HG02798 (cell line): ENCODE data around the gene AP1AR.
"Not testable (repeated sequence)": the region's sequence is repeated elsewhere in the genome, so short reads cannot be mapped to it uniquely, and the experiment has no call there.

Experiments used
- ATAC-seq: cut with Tn5 transposase; IDR thresholded peaks from one replicate; pipeline ENCODE4 v1.9.1; 2021; ENCODE audit warnings: mild to moderate bottlenecking; ENCODE audit not compliant: unreplicated experiment, poor library complexity

The AP1AR gene, protein sequence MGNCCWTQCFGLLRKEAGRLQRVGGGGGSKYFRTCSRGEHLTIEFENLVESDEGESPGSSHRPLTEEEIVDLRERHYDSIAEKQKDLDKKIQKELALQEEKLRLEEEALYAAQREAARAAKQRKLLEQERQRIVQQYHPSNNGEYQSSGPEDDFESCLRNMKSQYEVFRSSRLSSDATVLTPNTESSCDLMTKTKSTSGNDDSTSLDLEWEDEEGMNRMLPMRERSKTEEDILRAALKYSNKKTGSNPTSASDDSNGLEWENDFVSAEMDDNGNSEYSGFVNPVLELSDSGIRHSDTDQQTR

DNA sequence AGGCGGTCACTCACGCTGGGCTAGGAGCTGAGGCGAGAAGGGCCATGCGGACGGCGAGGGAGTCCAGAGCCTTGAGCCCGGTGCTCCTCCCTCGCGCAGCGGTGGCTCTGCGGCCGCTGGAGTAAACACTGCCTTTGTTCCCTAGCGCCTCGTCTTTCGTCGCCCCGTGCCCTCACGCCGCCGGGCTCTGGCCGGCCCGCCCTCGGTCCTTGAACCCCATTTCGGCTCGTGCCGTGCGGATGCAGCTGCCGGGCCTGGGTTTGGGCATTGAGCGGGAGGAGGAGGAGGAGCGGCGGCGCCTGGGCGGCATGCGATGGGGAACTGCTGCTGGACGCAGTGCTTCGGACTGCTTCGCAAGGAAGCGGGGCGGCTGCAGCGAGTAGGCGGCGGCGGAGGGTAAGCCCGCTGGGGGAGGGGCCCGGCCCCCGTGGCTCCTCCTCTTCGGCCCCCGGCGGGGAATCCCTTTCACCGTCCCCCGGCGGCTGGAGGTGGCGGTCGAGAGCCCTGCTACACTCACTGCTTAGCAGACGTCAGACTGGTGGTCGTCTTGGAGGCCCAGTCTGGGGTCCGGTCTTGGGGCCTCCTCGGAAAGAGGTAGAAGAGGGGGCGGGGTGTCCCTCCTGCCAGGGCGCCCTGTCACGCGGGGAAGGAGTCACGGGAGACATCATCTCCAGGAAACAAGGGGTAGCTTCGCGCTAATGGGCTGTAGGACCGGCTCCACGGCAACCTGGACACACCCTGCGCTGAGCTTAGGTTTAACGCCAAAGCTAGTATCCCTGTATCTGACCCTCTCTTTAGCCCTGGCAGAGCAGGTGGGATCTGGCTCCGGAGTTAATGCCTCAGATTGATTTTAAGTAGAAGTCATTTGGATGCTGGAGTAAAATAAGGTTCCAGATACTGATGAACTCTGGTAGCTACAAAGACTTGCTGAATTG lies at the start of gene AP1AR:
TSS of gene AP1AR (plus strand) at position 9 of the 935 bp plus-strand sequence. CDS start at position 314, 305 bp downstream.
- ATAC-seq, result peak; percentile 72

DNA sequence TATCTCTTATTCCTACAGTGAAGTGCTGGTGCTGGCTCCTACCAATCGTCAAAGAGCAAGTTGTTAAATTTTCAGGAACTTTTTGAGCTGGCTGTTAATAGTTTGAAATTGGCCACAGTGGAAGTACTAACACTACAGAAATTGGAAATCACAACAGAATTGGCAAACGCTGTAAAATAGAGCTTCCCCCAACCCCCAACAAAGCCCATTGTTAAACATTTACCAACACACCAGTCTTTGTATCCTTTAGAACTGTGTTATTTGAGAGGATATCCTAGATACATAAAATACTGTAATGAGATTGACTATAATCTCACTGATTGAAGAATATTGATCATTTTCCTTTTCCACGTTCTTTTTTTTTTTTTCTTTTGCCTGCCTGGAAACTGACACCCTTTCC lies 49.0 kb upstream of the AP1AR start:
- no peak for ATAC-seq

GRCh38 chr4:112183252-112183651 lies 48.3 kb upstream of the AP1AR start:
- no peak for ATAC-seq

- ATAC-seq, result no peak
Observed at GRCh38 chr4:112184438-112184837, 47.1 kb upstream of the AP1AR start.

- peak; percentile 65 for ATAC-seq
Observed at GRCh38 chr4:112185334-112185733, 46.3 kb upstream of the AP1AR start.

DNA sequence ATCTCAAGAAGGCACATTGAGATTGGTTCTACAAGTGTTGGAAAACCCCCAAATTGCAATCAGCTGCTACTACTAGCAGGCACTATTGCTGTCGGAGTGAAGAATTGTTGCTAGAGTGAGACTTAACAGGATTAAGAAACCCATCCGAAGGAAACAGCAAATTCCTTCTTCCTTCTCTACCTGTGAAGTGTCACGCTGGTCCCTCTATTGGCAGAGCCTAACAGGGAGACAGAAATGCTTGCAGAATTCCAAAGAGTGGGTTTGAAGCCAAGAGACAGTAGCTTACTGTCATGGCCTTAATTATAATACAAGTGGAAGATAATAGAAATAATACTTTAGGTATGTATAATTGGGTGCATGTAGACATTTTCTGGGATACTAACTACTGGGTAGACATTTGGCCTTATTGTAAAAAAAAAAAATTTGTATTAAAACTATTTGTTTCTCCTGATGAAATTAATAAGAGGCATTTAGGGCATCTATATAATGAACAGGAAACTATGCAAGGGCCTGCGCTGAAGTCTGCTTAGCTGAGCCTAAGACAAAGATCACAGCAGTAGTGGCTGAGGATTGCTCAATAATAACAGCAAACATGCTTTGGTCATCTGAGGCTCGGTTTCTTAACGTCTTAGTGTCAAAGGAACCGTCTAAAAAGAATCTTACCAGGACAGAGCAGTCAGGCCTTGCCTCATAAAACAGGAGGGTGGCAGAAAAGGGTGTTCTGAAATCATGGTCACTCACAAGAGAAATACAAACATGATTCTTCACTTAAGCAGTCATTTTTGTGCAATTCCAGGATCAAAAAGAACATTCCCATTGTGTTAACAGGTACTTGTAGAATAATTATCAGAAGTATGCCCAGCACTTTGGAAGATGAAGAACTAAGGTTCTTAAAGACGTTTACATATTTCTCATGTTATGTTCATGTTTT lies 45.6 kb upstream of the AP1AR start:
- ATAC-seq, result no peak

DNA sequence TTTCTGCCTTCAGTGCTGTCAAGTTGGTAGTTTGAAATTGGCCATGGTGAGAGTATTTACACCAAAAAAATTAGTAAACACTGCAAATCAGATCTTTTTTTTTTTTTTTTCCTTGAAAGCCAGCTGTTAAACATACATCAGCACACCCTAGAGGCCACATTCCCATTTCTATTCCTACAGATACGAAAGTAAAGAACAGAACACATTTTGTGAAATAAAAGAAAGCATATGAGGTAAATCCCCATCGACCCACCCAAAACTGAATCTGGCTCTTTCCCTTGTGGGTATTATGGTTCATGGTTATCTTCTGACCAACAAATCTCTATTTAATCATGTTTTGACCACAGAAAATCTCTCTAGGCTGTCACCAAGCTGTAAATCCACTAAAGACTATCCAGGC lies 41.8 kb upstream of the AP1AR start:
- ATAC-seq, result no peak

GRCh38 chr4:112190684-112191083 lies 40.9 kb upstream of the AP1AR start:
- ATAC-seq, result no peak

- ATAC-seq, result no peak
Observed at GRCh38 chr4:112196461-112196860, 35.1 kb upstream of the AP1AR start.

- peak; percentile 9 for ATAC-seq
Observed at GRCh38 chr4:112199041-112199440, 32.5 kb upstream of the AP1AR start.

DNA sequence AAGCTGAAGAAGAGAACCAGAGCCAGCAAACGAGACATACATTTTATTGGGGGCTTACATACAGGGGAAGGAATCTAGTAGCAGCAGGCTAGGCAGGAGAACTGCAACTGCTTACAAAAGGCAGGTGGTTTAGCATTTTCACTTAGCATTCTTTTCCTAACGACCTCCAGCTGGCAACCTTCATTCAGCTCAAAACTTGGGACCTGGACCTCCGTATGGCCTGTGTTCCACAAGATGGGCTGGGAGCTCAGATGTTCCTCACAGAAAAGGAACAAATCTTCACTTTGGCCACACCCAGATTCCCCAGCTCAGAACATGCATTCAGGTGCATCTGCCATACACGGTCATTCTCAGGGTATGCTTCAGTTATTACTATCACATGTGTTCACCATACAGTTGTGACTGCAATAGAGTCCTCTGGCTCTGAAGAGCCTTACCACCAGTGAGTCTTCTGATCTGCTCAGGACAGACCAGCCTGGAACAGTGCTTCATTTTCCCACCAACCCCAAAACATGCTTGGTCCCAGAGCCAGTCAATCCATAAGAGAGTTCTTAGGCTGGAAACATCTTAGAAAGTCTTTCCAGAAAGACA lies 29.6 kb upstream of the AP1AR start:
- peak; percentile 34 for ATAC-seq

DNA sequence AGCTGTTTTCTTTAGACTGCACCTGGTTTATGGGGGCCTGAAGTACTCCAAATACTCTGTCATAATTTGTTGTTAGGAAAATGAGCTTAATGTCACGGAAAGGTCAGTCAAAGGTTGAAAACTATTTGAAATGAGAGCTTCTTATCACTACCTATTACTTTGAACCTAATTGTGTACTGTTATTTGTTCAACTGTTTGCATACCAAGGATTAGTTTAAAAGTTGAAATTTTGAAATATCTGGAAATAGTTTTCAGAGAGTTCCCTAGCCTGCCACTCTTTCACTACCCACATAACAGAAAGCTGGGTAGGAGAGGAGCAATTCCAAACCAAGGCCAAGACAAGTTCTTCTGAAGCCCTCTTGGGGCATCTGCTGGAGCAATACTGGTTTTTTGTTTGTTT lies 28.0 kb upstream of the AP1AR start:
- no peak for ATAC-seq

GRCh38 chr4:112206431-112206830 lies 25.2 kb upstream of the AP1AR start:
- ATAC-seq, result no peak

DNA sequence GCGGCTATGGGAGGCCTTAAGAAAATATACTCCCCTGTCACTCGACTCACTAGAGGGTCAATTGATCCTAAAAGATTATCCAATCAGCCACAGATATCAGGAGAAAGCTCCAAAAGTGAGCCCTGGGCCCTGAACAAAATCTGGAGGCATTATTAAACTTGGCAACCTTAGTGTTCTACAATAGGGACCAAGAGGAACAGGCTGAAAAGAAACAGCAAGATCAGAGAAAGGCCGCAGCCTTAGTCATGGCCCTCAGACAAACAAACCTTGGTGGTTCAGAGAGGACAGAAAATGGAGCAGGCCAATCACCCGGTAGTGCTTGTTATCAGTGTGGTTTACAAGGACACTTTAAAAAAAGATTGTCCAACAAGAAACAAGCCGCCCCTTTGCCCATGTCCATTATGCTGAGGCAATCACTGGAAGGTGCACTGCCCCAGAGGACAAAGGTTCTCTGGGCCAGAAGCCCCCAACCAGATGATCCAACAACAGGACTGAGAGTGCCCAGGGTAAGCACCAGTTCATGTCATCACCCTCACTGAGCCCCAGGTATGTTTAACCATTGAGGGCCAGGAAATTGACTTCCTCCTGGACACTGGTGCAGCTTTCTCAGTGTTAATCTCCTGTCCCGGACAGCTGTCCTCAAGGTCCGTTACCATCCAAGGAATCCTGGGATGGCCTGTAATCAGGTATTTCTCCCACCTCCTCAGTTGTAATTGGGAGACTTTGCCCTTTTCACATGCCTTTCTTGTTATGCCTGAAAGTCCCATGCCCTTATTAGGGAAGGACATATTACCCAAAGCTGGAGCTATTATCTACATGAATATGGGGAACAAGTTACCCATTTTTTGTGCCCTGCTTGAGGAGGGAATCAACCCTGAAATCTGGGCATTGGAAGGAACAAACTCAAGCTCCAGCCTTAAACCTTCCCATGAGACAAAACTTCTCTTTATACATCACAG lies 23.2 kb upstream of the AP1AR start:
- not testable (repeated sequence) for ATAC-seq

DNA sequence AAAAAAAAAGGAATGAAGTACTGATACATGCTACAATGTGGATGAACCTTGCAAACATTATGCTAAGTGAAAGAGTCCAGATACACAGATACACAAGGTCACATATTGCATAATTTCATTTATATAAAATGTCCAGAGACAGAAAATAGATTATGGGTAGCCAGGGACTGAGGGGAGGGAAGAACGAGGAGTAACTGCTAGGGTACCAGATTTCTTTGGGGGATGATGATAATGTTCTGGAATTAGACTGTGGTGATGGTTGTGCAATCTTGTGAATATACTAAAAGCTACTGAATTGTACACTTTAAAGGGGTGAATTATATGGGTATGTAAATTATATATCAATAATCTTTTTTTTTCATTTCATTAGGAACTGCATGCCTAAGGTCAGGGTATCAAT lies 20.8 kb upstream of the AP1AR start:
- ATAC-seq, result no peak

DNA sequence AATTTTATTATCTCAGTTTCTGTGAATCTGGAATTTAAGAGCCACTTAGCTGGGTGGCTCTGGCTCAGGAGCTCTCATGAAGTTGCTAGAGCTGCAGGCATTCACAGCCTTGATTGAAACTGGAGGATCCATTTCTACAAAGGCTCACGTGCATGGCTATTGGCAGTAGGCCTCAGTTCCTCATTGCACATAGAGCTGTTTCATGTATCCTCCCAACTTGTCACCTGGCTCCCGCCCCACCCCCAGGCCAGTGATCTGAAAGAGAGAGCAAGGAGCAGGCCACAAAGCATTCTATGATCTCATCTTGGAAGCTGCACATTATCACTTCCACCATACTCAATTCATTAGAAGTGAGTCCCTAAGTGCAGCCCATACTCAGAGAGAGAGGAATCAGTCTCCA lies 18.5 kb upstream of the AP1AR start:
- peak; percentile 72 for ATAC-seq

GRCh38 chr4:112213856-112214255 lies 17.7 kb upstream of the AP1AR start:
- ATAC-seq, result no peak

GRCh38 chr4:112214390-112215264 lies 17.0 kb upstream of the AP1AR start:
- peak; percentile 34 for ATAC-seq
